ENCODE results near the gene AMZ1.

The AMZ1 gene

GRCh38 chr7:2644220-2644561, 43.8 kb upstream of the AMZ1 start:
- WGBS (ENCODE audit: extremely low coverage, insufficient coverage, insufficient read length): no CpG with 5 or more reads among the region's 6 CpGs
- H3K9me3 ChIP-seq (ENCODE audit: insufficient read depth, low read depth, low read length): no peaks in the 10 kb centered on the region

DNA sequence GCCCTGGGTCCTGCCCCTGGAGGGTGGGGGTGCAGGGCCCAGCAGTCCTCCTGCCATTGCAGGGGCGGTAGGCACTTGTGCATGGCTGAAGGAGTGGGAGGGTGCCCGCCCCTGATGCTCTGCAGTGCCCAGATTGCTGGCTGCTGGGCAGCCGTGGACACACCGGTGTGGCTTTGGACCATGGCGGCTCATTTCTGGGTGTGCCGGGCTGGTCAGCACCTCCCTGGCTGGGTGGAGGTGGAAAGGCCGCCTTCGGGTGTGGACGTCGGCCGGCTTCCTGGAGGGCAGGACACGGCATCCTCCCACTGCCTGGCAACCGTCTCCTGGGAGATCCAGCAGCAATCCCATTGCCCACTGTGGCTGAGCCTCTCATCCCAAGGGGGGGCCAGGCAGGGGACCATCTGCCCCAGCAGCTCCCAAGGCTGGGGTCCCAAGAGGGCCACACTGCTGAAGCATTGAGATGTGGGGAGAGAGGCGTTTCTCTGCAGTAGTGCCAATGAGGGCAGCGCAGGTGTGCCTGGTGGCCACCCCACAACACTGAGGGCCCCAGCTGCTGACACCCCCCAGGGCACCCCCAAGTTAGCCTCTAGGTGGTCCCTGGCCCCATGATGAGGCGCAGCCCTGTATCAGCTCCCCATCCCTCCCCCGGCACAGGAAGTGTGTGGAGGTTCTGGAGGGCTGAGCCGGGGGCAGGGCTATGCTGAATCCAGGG, 43.3 kb upstream of the AMZ1 start:
- Histone ChIP-seq H3K9ac (ENCODE audit: low read length) (no peak overlapping the region), H2BK5ac (ENCODE audit: low read depth, low read length, poor library complexity) (peak overlapping the region; percentile 35), H3K79me1 (ENCODE audit: low read length) (peaks cover 14% of the 10 kb centered on the region), H3K36me3 (ENCODE audit: control insufficient read depth in 1 of 2, insufficient read depth in 2 of 2, low read length in 2 of 2) (peaks cover 43 to 46% of the 10 kb centered on the region in 2 experiments), H2BK12ac (ENCODE audit: low read length) (no peak overlapping the region), H3K4ac (ENCODE audit: low read depth, low read length) (no peak overlapping the region), H4K12ac (ENCODE audit: low read depth, low read length) (no peak overlapping the region), H3K4me2 (ENCODE audit: low read length) (peak overlapping the region; percentile 34), H3K27ac (ENCODE audit: low read depth, low read length) (peak overlapping the region; percentile 35), H3K27me3 (ENCODE audit: insufficient read depth, low read length) (no peaks in the 10 kb centered on the region), H2AK5ac (ENCODE audit: low read length) (peak overlapping the region; percentile 14), H4K8ac (ENCODE audit: low read depth, low read length) (no peak overlapping the region), H3K9me3 (ENCODE audit: insufficient read depth, low read depth, low read length) (no peaks in the 10 kb centered on the region), H3K14ac (ENCODE audit: low read length) (no peak overlapping the region), H2AFZ (ENCODE audit: insufficient read depth, low read length, poor library complexity) (no peak overlapping the region), H3K79me2 (ENCODE audit: control insufficient read depth, insufficient read depth, low read length, poor library complexity) (peaks cover 6% of the 10 kb centered on the region), H3K18ac (ENCODE audit: low read length) (peak overlapping the region; percentile 31), H3K4me3 (ENCODE audit: low read depth, low read length) (no peak overlapping the region), H2BK120ac (ENCODE audit: insufficient read depth, low read length, poor library complexity) (no peak overlapping the region), H4K91ac (ENCODE audit: low read depth, low read length) (no peak overlapping the region), H3K4me1 (ENCODE audit: control insufficient read depth in 1 of 2, insufficient read depth in 2 of 2, low read length in 2 of 2) (peaks cover 39 to 44% of the 10 kb centered on the region in 2 experiments), H3K23ac (ENCODE audit: low read length) (no peak overlapping the region)
- no peak for DNase-seq
- no CpG with 5 or more reads among the region's 18 CpGs for WGBS (ENCODE audit: extremely low coverage, insufficient coverage, insufficient read length)

More at GRCh38 chr7:2644220-2644561, 43.8 kb upstream of the AMZ1 start:
- H3K79me1 ChIP-seq (ENCODE audit: low read length): peaks cover 14% of the 10 kb centered on the region
- no peak overlapping the region for H4K8ac ChIP-seq (ENCODE audit: low read depth, low read length)
- no peak overlapping the region for H3K23ac ChIP-seq (ENCODE audit: low read length)
- H3K9ac ChIP-seq (ENCODE audit: low read length): no peak overlapping the region
- peaks cover 39 to 44% of the 10 kb centered on the region in 2 experiments for H3K4me1 ChIP-seq (ENCODE audit: control insufficient read depth in 1 of 2, insufficient read depth in 2 of 2, low read length in 2 of 2)
- H3K4me2 ChIP-seq (ENCODE audit: low read length): no peak overlapping the region
- no peak overlapping the region for H3K18ac ChIP-seq (ENCODE audit: low read length)
- no peak overlapping the region for H2BK12ac ChIP-seq (ENCODE audit: low read length)
- peak overlapping the region; percentile 14 for H2AK5ac ChIP-seq (ENCODE audit: low read length)
- H2BK120ac ChIP-seq (ENCODE audit: insufficient read depth, low read length, poor library complexity): no peak overlapping the region
- DNase-seq: no peak
- H2AFZ ChIP-seq (ENCODE audit: insufficient read depth, low read length, poor library complexity): peak overlapping the region; percentile 9
- peaks cover 41 to 46% of the 10 kb centered on the region in 2 experiments for H3K36me3 ChIP-seq (ENCODE audit: control insufficient read depth in 1 of 2, insufficient read depth in 2 of 2, low read length in 2 of 2)
- no peak overlapping the region for H3K27ac ChIP-seq (ENCODE audit: low read depth, low read length)
- no peak overlapping the region for H2BK5ac ChIP-seq (ENCODE audit: low read depth, low read length, poor library complexity)
- no peak overlapping the region for H4K12ac ChIP-seq (ENCODE audit: low read depth, low read length)
- no peak overlapping the region for H4K91ac ChIP-seq (ENCODE audit: low read depth, low read length)
- H3K4ac ChIP-seq (ENCODE audit: low read depth, low read length): no peak overlapping the region
- no peak overlapping the region for H3K4me3 ChIP-seq (ENCODE audit: low read depth, low read length)
- no peak overlapping the region for H3K14ac ChIP-seq (ENCODE audit: low read length)
- no peaks in the 10 kb centered on the region for H3K27me3 ChIP-seq (ENCODE audit: insufficient read depth, low read length)
- peaks cover 6% of the 10 kb centered on the region for H3K79me2 ChIP-seq (ENCODE audit: control insufficient read depth, insufficient read depth, low read length, poor library complexity)

- Histone ChIP-seq H4K91ac (ENCODE audit: low read depth, low read length) (peak overlapping the region; percentile 91), H2BK5ac (ENCODE audit: low read depth, low read length, poor library complexity) (peak overlapping the region; percentile 81), H4K12ac (ENCODE audit: low read depth, low read length) (peak overlapping the region; percentile 40), H3K27me3 (ENCODE audit: insufficient read depth, low read length) (no peaks in the 10 kb centered on the region), H2BK120ac (ENCODE audit: insufficient read depth, low read length, poor library complexity) (peak overlapping the region; percentile 73), H3K23ac (ENCODE audit: low read length) (no peak overlapping the region), H3K79me1 (ENCODE audit: low read length) (peaks cover 14% of the 10 kb centered on the region), H3K4me2 (ENCODE audit: low read length) (peak overlapping the region; percentile 46), H3K27ac (ENCODE audit: low read depth, low read length) (peak overlapping the region; percentile 77), H2AFZ (ENCODE audit: insufficient read depth, low read length, poor library complexity) (no peak overlapping the region), H3K14ac (ENCODE audit: low read length) (peak overlapping the region; percentile 84), H3K4ac (ENCODE audit: low read depth, low read length) (peak overlapping the region; percentile 67), H3K9ac (ENCODE audit: low read length) (no peak overlapping the region), H3K4me3 (ENCODE audit: low read depth, low read length) (no peak overlapping the region), H3K4me1 (ENCODE audit: control insufficient read depth in 1 of 2, insufficient read depth in 2 of 2, low read length in 2 of 2) (peaks cover 41 to 43% of the 10 kb centered on the region in 2 experiments), H3K36me3 (ENCODE audit: control insufficient read depth in 1 of 2, insufficient read depth in 2 of 2, low read length in 2 of 2) (peaks cover 40 to 46% of the 10 kb centered on the region in 2 experiments), H4K8ac (ENCODE audit: low read depth, low read length) (peak overlapping the region; percentile 39), H3K79me2 (ENCODE audit: control insufficient read depth, insufficient read depth, low read length, poor library complexity) (peaks cover 6% of the 10 kb centered on the region), H2AK5ac (ENCODE audit: low read length) (no peak overlapping the region), H3K18ac (ENCODE audit: low read length) (peak overlapping the region; percentile 60), H2BK12ac (ENCODE audit: low read length) (peak overlapping the region; percentile 78), H3K9me3 (ENCODE audit: insufficient read depth, low read depth, low read length) (no peaks in the 10 kb centered on the region)
- no CpG with 5 or more reads among the region's 14 CpGs for WGBS (ENCODE audit: extremely low coverage, insufficient coverage, insufficient read length)
- no peak for DNase-seq
Measured at GRCh38 chr7:2645274-2645868, 42.6 kb upstream of the AMZ1 start.

DNA sequence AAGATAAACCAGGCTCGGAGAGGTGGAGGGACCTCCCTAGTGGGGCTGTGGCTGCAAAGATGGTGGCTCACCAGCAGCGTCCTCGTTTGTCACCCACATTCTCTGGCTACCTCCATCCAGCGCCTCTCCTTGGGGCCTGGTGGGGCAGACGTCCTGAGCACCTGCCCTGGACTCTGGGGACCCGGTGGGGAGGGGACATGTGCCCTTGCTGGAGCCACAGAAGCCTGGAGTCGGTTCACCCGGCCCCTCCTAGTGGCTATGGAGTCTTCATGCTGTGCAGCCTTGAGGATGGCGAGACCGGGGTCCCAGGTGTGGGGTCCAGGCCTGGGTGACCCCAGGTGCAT, 41.7 kb upstream of the AMZ1 start:
- H2AK5ac ChIP-seq (ENCODE audit: low read length): no peak overlapping the region
- no peak overlapping the region for H3K9ac ChIP-seq (ENCODE audit: low read length)
- H4K91ac ChIP-seq (ENCODE audit: low read depth, low read length): no peak overlapping the region
- no peak for DNase-seq
- H2AFZ ChIP-seq (ENCODE audit: insufficient read depth, low read length, poor library complexity): no peak overlapping the region
- no peak overlapping the region for H3K4me3 ChIP-seq (ENCODE audit: low read depth, low read length)
- H3K23ac ChIP-seq (ENCODE audit: low read length): no peak overlapping the region
- no peak overlapping the region for H2BK120ac ChIP-seq (ENCODE audit: insufficient read depth, low read length, poor library complexity)
- peaks cover 9% of the 10 kb centered on the region for H3K79me1 ChIP-seq (ENCODE audit: low read length)
- H3K18ac ChIP-seq (ENCODE audit: low read length): peak overlapping the region; percentile 53
- H3K4ac ChIP-seq (ENCODE audit: low read depth, low read length): no peak overlapping the region
- no peak overlapping the region for H4K12ac ChIP-seq (ENCODE audit: low read depth, low read length)
- no peak overlapping the region for H3K14ac ChIP-seq (ENCODE audit: low read length)
- H2BK5ac ChIP-seq (ENCODE audit: low read depth, low read length, poor library complexity): no peak overlapping the region
- H3K27me3 ChIP-seq (ENCODE audit: insufficient read depth, low read length): no peaks in the 10 kb centered on the region
- peaks cover 32 to 33% of the 10 kb centered on the region in 2 experiments for H3K4me1 ChIP-seq (ENCODE audit: control insufficient read depth in 1 of 2, insufficient read depth in 2 of 2, low read length in 2 of 2)
- no peak overlapping the region for H3K4me2 ChIP-seq (ENCODE audit: low read length)
- peak overlapping the region; percentile 22 for H4K8ac ChIP-seq (ENCODE audit: low read depth, low read length)
- H3K36me3 ChIP-seq (ENCODE audit: control insufficient read depth in 1 of 2, insufficient read depth in 2 of 2, low read length in 2 of 2): peaks cover 47 to 53% of the 10 kb centered on the region in 2 experiments
- peaks cover 6% of the 10 kb centered on the region for H3K79me2 ChIP-seq (ENCODE audit: control insufficient read depth, insufficient read depth, low read length, poor library complexity)
- WGBS (ENCODE audit: extremely low coverage, insufficient coverage, insufficient read length): no CpG with 5 or more reads among the region's 10 CpGs
- no peak overlapping the region for H3K27ac ChIP-seq (ENCODE audit: low read depth, low read length)
- H2BK12ac ChIP-seq (ENCODE audit: low read length): no peak overlapping the region
- no peaks in the 10 kb centered on the region for H3K9me3 ChIP-seq (ENCODE audit: insufficient read depth, low read depth, low read length)
